Stimulated activated CD8-positive, alpha-beta memory T cell treated with anti-CD3 and anti-CD28 coated beads, Interleukin-4, amount 100 ng/mL, for 1 hour (primary cell): ENCODE measurements around the gene RAB7B.

ENCODE experiments used
- DNase-seq, 2 donors: peaks; one replicate each; pipeline ENCODE4 v3.0.0-alpha.2; 2020; ENCODE audit warnings: low read depth in 2 of 2, low spot score in 1 of 2

Gene RAB7B

DNA sequence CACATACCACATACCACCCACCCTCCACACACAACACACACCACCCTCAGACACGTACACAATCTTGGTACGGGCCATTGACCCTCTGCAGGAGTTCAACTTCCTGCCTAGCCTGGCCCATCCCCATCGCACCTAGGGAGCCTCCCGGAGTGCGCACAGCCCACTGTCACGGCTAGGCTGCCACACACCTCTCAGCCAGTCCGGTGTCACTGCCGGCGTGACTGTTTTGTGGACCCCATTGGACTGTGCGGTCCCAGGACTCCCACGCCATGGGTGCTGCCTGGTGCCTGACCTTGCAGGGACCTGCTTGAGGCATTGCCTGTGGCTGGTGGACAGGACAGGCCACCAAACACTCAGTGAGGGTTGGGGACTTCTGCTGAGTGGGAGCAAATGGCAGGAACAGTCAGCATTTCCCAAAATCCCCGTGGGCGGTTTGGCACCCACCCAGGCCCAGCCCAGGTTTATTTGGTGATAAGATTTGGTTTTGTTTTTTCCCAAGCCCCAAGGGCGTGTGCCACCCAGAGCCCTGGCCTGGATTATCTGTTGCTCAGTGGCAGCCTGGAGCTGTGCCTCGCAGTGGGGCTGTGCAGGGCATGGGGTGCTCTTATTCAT, 27.7 kb downstream of the RAB7B start:
- DNase-seq: no peak

DNA sequence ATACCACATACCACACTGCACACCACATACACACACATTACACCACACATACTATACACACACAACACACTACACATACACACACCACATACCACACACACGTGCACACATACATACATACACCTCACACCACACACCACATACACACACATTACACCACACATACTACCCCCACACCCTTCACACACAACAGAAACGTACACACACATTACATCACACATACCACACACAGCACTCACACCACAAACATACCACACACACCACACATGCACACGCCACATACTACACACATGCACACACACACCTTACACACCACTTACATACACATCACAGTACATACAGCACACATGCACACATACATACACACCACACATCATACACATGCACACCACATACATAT, 28.5 kb downstream of the RAB7B start:
- DNase-seq: no peak

DNA sequence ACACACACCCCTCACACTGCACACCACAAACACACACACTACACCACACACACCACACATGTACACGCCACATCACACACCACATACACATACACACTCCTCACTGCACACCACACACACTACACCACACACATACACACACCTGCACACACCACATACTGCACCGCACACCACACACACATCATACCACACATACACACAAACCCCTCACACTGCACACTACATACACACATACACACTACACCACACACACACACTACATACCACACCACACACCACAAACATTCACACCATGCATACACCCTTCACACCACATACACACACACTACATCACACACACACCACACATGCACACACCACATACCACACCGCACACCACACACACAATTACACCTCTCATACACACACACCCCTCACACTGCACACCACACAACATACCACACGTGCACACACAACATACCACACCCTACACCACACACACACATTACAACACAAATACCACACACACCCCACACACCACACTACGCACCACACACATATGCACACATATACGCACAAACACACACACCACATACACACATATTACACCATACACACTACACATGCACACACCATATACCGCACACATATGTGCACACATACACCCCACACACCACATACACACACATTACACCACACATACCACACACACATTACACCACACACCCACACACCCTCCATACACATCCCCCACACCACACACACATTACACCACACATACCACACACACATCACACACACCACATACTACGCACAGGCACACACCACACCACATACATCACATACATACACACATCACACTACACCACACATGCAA, 29.6 kb downstream of the RAB7B start:
- DNase-seq: no peak

DNA sequence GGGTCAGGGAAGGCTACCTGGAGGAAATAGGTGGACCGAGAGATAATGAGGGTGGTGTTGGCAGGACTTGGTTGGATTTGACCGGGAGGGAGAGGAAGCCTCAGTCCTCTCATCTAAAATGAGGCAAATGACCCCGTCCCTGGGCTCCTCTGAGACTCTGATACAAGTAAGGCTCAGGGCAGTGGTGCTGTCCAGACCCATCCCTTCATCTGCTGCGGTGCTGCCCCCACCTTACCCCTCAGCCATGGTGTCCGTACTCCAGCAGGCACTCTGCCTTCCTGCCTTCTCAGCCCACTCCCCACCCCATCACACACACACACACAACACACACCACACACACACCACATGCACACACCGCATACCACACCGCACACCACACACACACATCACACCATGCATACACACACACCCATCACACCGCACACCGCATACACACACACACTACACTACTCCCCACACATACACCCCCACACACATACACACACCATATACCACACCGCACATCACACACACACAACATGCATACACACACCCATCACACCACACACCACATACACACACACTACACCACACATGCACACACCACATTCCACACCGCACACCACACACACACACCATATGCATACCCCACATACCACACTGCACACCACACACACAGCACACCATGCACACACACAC, 30.6 kb downstream of the RAB7B start:
- no peak for DNase-seq

DNA sequence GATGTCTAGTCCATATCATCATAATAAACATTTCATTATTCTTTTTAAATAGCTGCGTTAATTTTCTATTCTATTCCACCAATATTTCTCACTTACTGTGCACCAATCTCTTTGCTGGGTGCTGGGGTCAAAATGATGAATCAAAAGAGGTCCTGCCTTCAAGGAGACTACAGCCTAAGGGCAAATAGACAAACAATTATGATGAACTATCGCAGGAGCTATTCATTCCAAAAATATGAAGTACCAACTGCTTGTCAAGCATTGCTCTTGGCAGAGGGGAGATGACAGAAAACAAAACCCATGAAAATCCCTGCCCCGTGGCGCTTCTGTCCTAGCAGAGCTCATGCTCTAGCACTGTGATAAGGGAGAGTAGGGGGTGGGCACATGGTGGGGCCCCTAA, 31.1 kb downstream of the RAB7B start:
- DNase-seq: no peak

DNA sequence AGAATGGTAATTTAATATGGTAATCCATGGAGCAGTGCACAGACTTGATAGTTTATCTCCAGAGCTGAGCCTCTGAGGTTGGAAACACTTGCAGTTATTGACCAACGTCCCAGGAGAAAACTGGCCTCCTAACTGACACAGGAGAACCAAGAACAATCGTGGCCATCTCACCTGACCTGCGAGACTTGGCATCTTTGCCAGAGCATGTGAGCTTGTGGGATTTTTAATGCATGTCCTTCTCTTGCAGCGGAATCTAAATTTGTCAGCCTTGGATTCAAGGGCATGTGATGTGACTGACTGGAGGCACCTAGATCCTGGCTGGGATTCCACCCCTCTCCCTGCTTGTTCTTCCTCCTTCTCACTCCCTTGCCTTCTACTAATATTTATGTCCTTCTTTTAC, 32.1 kb downstream of the RAB7B start:
- DNase-seq: no peak

DNA sequence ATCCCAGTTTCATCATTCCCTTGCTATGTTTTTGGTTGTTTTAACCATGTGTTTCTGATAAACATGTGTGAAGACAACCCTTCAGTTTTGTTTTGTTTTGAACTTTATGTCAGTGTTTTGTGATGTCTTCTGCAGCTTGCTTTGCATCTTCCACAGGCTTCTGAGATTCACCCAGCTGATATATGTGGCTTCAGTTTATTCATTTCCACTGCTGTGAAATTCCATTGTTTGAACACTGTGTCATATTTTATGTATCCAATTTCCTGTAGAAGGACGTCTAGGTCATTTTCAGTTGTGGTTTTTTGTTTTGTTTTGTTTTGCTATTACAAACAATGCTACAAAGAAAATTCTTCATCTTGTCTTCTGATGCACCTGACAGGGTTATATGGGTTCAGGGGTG, 32.7 kb downstream of the RAB7B start:
- no peak for DNase-seq

DNA sequence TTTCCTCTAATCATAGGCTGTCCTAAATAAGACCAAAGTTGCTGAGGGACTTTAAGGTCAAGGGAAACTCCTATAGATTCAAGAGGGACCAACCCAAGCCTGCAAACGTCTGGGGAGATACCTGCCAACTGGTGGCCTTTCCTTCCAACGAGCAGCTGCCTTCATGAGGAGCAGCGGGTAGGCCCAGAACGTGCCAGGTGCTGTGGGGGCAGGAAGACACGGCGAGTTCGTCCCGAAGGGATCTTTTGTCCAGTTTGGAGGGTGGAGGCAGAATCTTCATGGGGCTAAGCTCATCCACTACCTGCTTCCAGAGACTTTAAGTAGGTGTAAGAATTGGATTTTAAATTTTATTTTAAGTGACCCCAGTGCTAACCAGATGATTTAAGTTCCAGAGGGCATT, 34.0 kb downstream of the RAB7B start:
- no peak for DNase-seq

DNA sequence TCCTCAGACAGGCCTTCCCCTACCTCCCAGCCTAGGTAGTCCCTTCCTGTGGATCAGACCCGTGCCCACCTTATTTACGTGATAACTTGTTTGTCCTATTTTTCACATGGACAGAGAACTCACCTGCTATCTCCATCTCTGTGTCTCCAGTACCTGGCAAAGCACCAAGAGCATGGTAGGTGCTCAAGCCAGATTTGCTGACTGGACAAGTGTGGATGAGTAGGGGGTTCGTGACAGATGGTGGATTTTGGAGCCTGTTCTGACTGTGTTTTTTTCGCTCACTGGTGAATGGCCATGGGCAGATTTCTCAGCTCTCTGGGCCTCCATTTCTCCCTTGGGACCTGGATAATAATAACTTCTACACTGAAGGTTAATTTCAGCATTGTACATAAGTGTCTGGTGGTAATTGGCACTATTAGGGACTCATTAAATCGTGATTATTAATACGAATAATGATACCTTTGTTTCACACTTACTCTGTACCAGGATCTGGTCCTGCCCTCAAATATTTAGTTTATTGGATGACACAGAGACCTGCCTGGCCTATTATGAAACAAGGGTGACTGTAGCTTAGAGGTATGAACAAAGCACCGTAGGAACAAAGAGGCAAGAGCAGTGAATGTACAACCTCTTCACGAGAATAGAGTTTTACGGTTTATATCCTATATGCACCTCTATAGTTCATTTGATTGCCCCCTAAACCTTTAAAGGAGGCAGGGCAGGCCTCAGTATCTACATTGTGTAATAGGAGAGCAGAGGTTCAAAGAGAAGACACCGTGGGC, 35.5 kb downstream of the RAB7B start:
- DNase-seq: no peak

DNA sequence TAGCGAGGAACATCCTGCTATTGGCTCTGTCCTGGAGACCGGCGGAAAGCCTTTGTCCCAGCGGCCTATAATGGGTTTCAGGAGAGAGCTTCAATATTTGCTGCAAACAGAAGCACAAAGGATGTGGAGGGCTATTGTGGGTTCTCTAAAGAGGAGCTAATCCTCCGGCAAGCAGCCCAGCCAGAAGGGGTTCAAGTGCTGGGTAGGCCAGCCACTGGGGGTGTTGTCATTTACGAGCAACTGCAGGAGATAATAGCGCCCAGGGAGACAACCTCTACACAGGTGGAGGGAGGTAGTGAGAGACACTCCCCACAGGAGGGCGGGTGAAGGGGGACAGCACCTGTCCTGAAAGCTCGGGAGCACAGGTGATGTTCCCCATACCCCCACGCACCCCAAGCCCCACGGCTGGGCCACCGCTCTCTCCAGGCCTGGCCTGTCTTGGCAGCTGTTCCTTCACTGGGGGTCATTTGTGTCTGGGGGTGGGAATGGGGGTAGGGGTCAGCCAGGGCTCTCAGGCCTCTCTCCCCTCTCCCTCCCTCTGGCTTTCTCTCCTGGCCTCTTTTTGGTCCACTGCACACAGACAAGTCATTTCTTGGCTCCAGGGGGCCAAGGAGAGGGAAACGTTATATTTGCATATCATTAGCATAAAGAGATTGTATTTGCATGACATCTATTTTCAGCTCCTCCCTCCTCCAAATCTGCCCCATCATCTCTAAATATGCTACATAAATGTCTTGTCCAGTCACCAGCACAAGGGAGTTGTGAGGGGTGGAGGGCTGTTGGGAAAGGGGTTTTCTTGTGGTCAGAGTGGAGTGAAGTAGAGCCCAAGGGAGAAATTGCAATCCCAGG, 37.9 kb downstream of the RAB7B start:
- no peak for DNase-seq

DNA sequence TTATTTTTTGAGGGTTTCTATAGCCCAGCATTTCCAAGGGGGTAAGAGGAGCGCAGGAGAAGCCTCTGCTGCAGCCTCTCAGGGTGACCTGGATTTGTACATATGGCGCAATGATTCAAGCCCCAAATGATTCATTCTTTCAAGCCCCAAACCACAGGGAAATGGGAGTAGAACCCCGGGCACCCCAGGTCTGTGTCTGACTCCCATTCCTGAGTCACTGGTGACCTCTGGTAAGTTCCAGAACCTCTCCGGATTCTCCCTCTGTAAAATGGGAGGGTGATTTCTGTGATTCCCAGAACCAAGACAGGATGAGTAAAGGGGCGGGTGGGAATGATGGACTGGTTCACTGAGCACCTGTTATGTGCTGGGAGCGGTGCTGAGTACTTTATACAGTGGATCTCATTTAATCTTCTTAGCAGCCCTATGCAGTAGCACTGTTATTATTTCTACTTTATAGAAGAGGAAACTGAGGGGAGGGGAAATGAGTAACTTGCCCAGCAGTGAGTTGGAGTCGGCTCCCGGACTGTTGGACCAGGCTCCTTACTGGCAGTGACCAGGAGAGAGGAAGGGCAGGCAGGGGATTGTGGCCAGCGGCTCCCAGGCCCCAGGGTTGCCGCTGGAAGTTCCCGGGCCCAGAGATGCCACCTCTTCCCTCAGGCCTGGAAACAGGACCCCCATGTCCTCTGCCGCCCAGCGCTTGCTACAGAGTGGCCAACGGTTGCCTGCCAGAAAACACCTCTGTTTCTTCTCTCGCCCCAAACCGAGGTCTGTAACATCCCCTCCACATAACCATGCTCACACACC, 39.6 kb downstream of the RAB7B start:
- DNase-seq: no peak

DNA sequence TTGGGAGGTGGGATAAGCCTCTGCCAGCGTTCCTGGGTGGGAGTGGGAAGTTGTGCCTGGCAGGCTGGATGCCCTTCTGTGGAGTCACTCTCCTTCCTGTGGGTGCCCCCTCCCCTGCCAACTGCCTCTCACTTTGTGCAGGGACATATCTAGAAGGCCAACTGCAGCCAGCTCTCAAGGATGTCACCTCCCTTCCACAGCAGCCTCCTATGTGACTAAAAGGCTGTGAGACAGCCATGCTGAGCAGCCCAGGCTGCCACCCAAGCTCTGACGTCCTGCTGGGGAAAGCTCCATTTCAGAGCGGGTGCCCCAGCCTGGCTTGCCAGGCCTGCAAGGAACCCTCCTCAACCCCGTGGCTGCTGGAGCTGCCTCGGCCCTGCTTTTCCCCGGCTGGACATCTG, 40.4 kb downstream of the RAB7B start:
- DNase-seq: no peak

DNA sequence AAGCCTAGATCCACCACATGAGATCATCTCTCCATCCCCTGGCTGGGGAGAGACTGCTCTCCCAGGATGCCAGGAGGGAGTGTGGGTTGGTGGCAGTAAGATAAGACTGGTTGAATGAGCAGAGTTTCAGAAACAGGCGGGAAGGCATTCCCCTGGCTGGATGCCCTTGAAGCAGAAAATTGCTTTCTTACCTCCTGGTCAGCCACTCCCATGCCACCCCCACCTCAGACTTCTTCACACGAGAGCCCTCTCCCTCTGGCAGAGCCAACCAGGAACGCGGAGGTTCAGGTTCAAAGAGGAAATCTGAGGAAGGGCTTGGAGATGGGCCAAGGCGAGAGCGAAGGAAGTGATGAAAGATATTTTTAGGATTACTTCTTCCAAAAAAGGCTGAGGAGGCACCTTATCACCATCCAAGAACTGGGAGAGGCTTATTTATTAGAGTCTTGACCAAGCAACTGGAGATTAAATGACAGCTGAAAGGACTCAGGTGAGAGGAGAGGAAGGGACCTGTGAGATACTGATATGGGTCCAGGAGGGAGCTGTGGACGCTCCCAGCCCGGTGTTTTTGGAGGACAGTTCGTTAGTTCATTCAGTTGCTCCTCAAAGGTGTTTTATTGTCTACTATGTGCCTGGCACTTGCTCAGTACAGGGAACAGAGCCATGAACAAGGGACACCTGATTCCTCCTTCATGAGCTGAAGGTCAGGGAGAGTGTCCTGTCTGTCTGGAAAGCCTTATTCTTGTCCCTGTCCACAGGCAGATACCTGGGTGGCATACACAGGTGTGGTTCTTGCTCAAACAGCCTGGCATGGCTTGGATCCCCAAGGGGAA, 41.0 kb downstream of the RAB7B start:
- no peak for DNase-seq

DNA sequence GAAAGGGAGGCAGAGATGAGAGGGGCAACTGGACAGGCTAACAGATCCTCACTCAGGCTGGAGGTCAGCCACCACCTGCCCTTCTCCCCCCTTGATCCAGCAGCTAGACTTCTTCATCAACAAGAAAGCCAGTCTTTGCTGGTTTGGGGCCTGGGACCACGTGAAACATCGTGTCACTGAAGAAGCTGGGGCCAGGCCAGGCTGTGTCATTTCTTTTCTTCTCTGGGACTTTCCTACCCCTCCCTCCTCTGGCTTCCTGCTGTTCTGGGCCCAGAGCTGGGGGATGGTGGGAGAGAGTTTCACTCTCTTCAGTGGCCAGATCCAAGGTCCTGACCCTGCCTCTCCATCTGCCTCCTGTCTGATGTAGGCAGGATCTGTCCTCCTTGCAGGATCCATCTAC, 41.8 kb downstream of the RAB7B start:
- DNase-seq: no peak

DNA sequence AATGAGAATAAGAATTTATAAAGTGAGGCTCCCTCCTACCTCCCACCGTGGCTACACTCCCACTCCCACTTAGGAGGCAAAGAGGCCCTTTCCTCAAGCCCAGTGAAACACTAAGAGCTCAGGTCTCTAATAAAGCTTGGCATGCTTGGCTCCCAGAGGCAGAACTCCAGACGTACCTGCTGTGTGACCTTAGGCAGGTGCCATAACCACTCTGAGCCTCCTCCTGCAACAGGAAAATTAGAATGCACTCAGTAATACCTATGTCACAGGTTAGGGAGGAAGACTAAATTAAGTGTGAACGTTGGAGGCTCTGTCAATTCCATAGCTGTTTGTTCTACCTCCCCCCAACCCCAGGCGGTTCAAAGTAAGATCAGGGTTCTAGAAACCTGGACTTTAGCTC, 43.4 kb downstream of the RAB7B start:
- no peak for DNase-seq

DNA sequence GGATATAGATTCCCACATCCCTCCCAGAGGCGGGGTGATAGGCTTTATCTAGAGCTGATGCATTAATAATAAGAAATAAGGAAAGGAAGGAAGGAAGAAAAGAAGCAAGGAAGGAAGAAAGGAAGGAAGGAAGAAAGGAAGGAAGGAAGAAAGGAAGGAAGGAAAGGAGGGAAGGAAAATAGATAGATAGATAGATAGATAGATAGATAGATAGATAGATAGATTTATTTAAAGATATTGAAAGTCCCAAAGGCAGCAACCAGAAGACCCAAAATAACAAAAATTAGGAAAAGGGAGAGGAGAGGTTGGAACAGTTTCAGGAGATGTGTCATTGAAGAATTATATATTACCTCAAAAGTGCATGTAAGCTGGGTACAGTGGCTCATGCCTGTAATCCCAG, 47.7 kb downstream of the RAB7B start:
- no peak for DNase-seq

DNA sequence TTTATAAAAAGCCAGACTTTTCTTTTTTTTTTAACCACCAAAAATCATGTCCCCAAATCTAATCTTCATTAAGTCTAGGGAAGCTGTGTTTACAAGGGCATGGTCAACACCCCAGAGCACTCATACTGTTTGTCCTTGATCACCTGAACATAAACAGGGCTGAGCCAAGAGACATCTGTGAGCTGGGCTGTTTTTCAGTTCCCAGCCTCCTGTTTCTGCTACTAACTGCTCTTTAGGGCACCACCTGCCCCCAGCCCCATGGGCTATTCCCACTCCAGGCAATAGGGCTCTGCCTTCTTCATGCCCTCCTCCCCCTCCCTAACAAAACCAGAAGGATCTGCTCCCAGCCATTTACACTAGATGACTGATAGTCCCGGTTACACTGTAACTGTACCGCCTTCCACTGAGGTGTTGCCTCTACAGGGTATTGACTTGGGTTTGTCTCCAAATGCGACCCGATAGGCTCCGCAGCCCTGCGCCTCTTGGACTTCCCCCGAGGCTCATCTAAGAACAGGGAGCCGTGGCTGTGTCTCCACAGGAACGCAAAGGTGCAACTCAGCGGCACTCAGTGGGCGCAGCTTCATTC, 48.3 kb downstream of the RAB7B start:
- no peak for DNase-seq

DNA sequence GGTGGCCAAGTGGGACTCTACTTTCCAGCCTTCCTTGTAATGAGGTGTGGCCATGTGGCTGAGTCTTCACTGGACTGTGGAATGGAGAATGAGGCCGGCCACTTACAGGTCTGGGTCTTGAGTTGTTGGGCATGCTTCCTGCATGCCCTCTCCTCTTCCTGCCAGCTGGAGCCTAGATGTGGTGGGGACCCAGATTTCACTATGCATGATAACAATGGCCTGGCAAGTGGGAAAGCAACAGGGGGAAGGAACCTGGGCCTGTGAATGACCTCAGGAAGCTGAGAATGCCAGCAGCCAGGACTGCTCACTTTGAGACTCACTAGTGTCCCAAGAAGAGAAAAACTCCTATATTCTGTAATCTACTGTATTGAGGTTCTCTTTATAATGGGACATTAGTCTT, 51.4 kb downstream of the RAB7B start:
- DNase-seq: no peak
